C4-2B (cell line): ENCODE results near the gene AFF1.

ENCODE experiments used
- ZFX ChIP-seq: fragments of 450-650 bp; IDR thresholded peaks from 2 replicates; pipeline ENCODE4 v1.6.1; 2017
- TF ChIP-seq, protein P1 (sequence below): fragments of 450-650 bp; conservative IDR thresholded peaks from 2 replicates; pipeline ENCODE4 v1.5.1; 2017; ENCODE audit warnings: mild to moderate bottlenecking

- TF ChIP-seq, protein P1, sequence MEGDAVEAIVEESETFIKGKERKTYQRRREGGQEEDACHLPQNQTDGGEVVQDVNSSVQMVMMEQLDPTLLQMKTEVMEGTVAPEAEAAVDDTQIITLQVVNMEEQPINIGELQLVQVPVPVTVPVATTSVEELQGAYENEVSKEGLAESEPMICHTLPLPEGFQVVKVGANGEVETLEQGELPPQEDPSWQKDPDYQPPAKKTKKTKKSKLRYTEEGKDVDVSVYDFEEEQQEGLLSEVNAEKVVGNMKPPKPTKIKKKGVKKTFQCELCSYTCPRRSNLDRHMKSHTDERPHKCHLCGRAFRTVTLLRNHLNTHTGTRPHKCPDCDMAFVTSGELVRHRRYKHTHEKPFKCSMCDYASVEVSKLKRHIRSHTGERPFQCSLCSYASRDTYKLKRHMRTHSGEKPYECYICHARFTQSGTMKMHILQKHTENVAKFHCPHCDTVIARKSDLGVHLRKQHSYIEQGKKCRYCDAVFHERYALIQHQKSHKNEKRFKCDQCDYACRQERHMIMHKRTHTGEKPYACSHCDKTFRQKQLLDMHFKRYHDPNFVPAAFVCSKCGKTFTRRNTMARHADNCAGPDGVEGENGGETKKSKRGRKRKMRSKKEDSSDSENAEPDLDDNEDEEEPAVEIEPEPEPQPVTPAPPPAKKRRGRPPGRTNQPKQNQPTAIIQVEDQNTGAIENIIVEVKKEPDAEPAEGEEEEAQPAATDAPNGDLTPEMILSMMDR = no peak
- no peak for TF ChIP-seq ZFX
Observed at GRCh38 chr4:87180767-87181166, 246.0 kb downstream of the AFF1 start.
